ENCODE measurements around the gene RUBCN. TPM values are rescaled to one million over a fixed set of nuclear protein-coding genes. Genes with fewer than 3 reads are reported as not detected.

The RUBCN gene
- total RNA-seq, 1 donor from 2014 or later, result 29.0 TPM

GRCh38 chr3:197758512-197758911, 21.8 kb upstream of the RUBCN start:
- Mint-ChIP-seq H3K27me3 (no peaks in the 10 kb centered on the region), H3K4me3 (ENCODE audit: low read depth) (no peak overlapping the region), H3K9me3 (ENCODE audit: low read depth) (no peaks in the 10 kb centered on the region), H3K4me1 (ENCODE audit: low read depth) (no peaks in the 10 kb centered on the region), H3K27ac (no peak overlapping the region), H3K36me3 (ENCODE audit: insufficient read depth) (peaks cover 9% of the 10 kb centered on the region)
- TF ChIP-seq CTCF (IDR thresholded peaks at IDR 0.05; ENCODE audit: unreplicated experiment), result no peak
- no peak for DNase-seq (ENCODE audit: low spot score, unreplicated experiment)

DNA sequence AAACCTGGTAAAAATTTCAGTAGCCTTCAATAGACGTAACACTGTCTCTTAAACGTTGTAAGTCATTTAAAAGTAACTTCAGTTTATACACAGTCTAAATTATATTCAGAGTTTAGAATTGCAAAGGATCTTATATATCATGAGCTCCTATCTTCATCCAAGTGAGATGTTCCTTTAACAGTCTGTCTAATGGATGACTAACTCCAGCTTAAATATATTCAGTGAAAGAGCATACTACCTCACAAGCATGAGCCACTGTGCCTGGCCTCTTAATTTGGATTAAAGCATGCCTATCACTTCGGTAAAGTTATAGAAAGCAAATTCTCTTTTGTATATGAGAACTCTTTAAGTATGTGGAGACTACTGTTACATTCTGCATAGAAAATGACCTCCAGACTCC, 20.0 kb upstream of the RUBCN start:
- H3K36me3 Mint-ChIP-seq (ENCODE audit: insufficient read depth), result peaks cover 4% of the 10 kb centered on the region
- no peak overlapping the region for H3K27ac Mint-ChIP-seq
- H3K27me3 Mint-ChIP-seq, result no peaks in the 10 kb centered on the region
- no peak overlapping the region for H3K4me3 Mint-ChIP-seq (ENCODE audit: low read depth)
- TF ChIP-seq CTCF (IDR thresholded peaks at IDR 0.05; ENCODE audit: unreplicated experiment), result no peak
- H3K9me3 Mint-ChIP-seq (ENCODE audit: low read depth), result no peaks in the 10 kb centered on the region
- DNase-seq (ENCODE audit: low spot score, unreplicated experiment), result no peak
- H3K4me1 Mint-ChIP-seq (ENCODE audit: low read depth), result peaks cover 4% of the 10 kb centered on the region

GRCh38 chr3:197753263-197753662, 16.6 kb upstream of the RUBCN start:
- TF ChIP-seq CTCF (IDR thresholded peaks at IDR 0.05; ENCODE audit: unreplicated experiment), result peak; percentile 27
- Mint-ChIP-seq H3K4me1 (ENCODE audit: low read depth) (peaks cover 13% of the 10 kb centered on the region), H3K36me3 (ENCODE audit: insufficient read depth) (peaks cover 4% of the 10 kb centered on the region), H3K27me3 (peaks cover 4% of the 10 kb centered on the region), H3K27ac (no peak overlapping the region), H3K9me3 (ENCODE audit: low read depth) (no peaks in the 10 kb centered on the region), H3K4me3 (ENCODE audit: low read depth) (no peak overlapping the region)
- no peak for DNase-seq (ENCODE audit: low spot score, unreplicated experiment)

DNA sequence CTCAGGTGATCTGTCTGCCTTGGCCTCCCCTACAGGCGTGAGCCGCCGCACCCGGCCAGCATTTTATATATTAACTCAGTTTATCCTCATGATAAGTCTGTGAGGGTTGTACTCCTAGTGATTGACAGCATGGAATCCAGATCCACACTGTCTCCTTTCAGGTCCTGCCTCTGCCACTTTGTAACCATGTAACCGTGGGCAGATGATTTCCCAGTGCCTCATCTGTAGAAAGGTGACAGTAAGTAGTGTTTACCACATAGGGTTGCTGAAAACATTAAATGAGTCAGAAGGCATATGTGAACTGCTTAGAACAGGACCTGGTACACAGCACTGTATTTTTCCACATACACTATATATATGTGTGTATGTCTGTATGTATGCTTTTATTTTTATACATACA, 15.4 kb upstream of the RUBCN start:
- peaks cover 13% of the 10 kb centered on the region for H3K4me1 Mint-ChIP-seq (ENCODE audit: low read depth)
- peak overlapping the region; percentile 58 for H3K4me3 Mint-ChIP-seq (ENCODE audit: low read depth)
- no peak overlapping the region for H3K27ac Mint-ChIP-seq
- H3K36me3 Mint-ChIP-seq (ENCODE audit: insufficient read depth), result peaks cover 1% of the 10 kb centered on the region
- DNase-seq (ENCODE audit: low spot score, unreplicated experiment), result no peak
- no peaks in the 10 kb centered on the region for H3K9me3 Mint-ChIP-seq (ENCODE audit: low read depth)
- TF ChIP-seq CTCF (IDR thresholded peaks at IDR 0.05; ENCODE audit: unreplicated experiment), result no peak
- H3K27me3 Mint-ChIP-seq, result peaks cover 5% of the 10 kb centered on the region

DNA sequence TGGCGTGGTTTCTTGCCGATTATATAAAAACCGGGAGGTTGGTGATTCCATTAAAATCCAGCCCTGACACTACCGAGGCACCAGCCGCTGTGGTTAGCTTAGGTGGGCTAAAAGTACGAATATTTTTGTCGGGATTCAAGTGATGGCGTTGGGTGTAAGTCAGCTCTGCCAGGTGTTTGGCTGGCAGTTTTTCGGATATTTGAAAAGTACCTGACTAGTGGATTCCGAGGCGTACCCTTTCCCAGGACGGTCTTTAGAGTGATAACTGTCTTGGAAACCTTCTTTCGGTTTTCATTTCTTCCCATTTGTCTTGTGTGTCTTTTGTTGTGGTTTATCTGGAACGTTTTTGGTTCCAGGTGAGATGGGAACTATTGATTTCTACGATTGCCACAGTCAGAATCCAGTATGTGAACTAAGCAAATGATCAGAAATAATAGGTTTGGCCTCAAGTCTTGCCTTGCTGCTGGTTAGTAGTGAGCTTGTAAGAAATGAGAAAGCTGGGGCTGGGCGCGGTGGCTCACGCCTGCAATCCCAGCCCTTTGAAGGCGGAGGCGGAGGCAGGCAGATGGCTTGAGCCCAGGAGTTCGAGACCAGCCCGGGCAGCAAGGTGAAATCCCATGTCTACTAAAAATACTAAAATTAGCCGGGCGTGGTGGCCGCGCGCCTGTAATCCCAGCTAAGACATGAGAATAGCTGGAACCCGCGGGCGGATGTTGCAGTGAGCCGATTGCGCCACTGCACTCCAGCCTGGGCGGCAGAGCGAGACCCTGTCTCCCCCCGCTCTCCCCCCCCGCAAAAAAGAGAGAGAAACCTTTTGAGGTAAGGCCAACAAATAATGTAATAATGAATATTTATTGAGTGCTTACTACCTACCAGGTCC, 14.4 kb upstream of the RUBCN start:
- TF ChIP-seq CTCF (IDR thresholded peaks at IDR 0.05; ENCODE audit: unreplicated experiment), result no peak
- DNase-seq (ENCODE audit: low spot score, unreplicated experiment), result no peak
- Mint-ChIP-seq H3K4me1 (ENCODE audit: low read depth) (peaks cover 13% of the 10 kb centered on the region), H3K36me3 (ENCODE audit: insufficient read depth) (no peaks in the 10 kb centered on the region), H3K9me3 (ENCODE audit: low read depth) (no peaks in the 10 kb centered on the region), H3K27ac (peak overlapping the region; percentile 96), H3K27me3 (peaks cover 6% of the 10 kb centered on the region), H3K4me3 (ENCODE audit: low read depth) (peak overlapping the region; percentile 91)
